Stimulated activated CD8-positive, alpha-beta memory T cell treated with anti-CD3 and anti-CD28 coated beads, Interleukin-7, amount 100 ng/mL, for 48 hours (primary cell): ENCODE measurements around the gene PRR15L.

ENCODE experiments used
- DNase-seq, 2 donors: peaks; one replicate each; pipeline ENCODE4 v3.0.0-alpha.2; 2020; ENCODE audit warnings: low read depth in 1 of 2; ENCODE audit errors: extremely low read depth in 1 of 2

PRR15L gene

DNA sequence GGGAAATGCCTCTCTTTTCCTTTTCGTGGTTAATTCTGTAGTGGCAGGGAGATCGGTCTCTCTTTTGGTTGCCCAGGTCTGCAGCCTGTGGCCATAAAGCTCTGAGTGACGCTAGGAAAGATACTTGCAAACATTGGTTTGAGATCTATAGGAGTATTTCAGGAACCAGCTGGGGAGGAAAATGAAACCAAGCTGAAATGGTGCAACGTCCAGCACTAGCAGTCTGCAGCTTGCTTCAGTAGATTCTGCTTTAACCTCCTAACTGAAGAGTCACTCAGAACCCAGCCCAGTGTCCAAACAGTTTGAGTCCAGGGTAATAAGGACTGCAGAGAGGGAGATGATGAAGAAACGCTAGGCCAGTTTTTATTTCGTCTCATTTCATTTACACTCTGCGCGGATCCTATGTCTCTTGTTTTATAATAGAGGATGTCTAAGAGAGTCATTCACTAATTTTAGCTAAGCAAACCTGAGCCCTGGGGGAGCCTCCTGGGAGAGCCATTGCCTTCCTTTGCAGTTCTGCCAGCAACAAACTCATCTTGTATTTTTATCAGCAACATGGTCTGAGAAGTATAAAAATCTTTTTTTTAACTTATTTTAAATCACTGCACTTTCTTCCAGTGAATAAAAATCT lies 49.6 kb downstream of the PRR15L start:
- no peak for DNase-seq

DNA sequence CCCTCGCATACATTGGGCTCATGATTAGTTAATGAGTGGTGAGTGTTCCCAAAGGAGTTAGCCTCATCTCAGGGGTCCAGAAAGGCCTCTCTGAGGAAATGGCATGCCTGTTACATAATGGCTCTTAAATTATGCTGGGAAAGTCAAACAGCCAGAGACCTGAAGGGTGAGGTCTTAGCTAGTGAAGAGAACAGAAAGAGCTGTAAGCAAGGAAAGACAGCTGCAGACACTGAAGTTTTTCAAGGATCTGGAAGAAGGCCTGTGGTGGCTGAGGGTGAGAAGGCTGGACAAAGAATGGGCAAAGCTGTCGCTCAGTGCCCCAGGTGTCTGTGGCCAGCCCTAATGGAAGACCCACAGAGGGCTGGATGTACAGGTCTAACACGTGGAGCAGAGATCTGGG lies 51.2 kb downstream of the PRR15L start:
- DNase-seq: no peak

DNA sequence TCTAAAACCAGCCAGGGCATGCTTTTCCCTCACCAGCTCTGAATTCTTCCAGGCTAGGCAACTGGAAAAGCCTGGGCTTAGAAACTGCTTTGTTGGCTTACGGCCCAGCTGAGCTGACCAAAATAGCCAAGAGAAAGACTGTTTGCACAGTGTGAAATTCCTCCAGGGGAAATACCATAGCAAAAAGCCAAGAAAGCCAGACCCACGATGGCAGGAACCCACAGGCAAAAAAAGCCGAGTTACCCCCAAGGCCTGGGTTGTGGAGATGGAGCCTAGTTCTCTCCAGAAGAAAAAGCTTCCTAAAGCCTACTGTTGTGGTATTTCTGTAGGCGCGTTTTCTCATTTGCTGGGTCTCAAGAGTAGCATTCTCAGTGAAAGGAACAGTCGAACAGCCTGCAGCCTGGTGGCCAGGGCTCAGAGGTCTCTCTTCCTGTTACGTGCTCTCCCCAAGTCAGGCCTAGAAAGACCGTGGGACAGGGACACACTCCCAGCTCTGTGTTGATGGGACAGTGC lies 52.4 kb downstream of the PRR15L start:
- DNase-seq: no peak

DNA sequence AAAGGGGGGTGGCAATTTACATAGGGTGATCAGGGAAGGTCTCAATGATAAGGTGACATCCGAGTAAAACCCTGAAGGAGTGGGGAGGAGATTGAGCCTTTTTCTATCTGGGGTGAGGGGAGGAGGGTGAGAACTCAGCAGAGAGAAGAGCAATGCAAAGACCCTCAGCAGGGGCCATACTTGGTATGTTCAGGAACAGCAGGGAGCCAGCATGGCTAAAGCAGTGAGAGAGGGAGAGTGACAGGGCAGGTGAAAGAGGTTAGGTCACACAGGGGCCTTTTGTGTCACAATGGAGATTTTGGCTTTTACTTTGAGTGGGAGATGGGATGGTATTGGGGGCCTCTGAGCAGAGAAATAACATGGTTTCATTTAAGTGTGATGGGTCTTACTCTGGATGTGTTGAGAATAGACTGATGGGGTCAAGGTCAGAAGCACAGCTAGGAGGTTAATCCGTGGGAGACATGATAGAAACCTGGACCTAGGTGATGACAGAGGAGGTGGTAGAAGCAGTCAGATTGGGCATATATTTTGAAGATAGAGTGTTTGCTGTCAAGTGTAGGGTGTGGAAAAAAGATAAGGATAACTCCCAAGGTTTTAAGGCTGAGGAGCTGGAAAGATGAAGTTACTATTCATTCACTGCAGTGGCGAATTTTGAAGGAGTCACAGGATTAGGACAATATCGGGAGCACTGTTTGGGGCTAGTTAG lies 55.5 kb downstream of the PRR15L start:
- no peak for DNase-seq
